B cell (primary cell): ENCODE data around the gene CELF2.

Experiments
- EZH2 ChIP-seq: IDR thresholded peaks from 2 replicates; pipeline ENCODE4 v1.6.1; 2012; ENCODE audit warnings: borderline replicate concordance, low read depth, mild to moderate bottlenecking, moderate library complexity, low read length; ENCODE audit not compliant: insufficient read depth, poor library complexity, severe bottlenecking
- TF ChIP-seq, protein P1 (sequence below): fragments of 200-600 bp; IDR thresholded peaks from one replicate; pipeline ENCODE4 v1.8.0; 2022; ENCODE audit warnings: antibody characterized with exemption, mild to moderate bottlenecking

DNA sequence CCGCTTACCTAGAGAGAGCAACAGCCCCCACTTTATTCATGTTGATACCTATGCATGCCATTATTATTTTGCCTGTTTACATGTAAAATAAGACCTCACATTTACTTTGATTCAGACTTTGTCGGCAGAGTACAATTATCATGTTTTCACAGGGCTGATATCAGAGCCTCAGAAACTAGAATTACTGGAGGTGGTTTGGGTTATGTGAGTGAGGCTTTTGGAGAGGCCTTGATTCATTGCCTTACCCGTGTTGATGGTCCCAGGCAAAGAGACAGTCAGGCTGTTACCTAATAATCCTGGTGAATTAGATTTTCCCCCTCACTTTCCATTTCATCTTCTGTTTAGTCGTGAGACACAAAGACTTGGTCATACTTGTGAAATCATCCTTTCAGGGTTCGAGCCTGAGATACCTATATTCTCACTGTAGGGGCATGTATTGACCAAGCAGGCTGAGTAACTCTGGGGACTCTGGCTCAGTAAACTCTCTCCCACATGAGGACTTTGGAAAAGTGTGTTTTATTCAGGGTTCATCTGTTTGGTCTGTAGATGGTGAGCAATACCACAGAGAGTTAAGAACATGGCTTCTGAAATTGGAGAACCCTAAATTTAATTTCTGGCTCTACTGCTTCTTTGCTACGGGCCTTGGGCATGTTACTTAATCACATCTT lies 150.9 kb downstream of the CELF2 start:
- TF ChIP-seq, protein P1, sequence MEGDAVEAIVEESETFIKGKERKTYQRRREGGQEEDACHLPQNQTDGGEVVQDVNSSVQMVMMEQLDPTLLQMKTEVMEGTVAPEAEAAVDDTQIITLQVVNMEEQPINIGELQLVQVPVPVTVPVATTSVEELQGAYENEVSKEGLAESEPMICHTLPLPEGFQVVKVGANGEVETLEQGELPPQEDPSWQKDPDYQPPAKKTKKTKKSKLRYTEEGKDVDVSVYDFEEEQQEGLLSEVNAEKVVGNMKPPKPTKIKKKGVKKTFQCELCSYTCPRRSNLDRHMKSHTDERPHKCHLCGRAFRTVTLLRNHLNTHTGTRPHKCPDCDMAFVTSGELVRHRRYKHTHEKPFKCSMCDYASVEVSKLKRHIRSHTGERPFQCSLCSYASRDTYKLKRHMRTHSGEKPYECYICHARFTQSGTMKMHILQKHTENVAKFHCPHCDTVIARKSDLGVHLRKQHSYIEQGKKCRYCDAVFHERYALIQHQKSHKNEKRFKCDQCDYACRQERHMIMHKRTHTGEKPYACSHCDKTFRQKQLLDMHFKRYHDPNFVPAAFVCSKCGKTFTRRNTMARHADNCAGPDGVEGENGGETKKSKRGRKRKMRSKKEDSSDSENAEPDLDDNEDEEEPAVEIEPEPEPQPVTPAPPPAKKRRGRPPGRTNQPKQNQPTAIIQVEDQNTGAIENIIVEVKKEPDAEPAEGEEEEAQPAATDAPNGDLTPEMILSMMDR: no peak
- TF ChIP-seq EZH2: no peak
